Activated CD4-positive, alpha-beta memory T cell treated with anti-CD3 and anti-CD28 coated beads for 36 hours (primary cell): ENCODE data around the gene CHTOP. TPM values are rescaled to one million over a fixed set of nuclear protein-coding genes. Genes with fewer than 3 reads are reported as not detected.
"Not testable (repeated sequence)": the region's sequence is repeated elsewhere in the genome, so short reads cannot be mapped to it uniquely, and the experiment has no call there.

ENCODE experiments used
- CTCF ChIA-PET: fragments of 350-600 bp; sonication (Branson Sonifier 250); formaldehyde crosslinking; loops from one replicate; lab custom pipeline; 2021; ENCODE audit warnings: antibody characterized with exemption, inconsistent platforms; lab: Charles Lee
- POLR2A ChIA-PET: fragments of 350-600 bp; sonication (Branson Sonifier 250); formaldehyde crosslinking; loops from one replicate; lab custom pipeline; 2021; ENCODE audit warnings: antibody characterized with exemption; lab: Charles Lee
- DNase-seq: peaks from one replicate; pipeline ENCODE4 v3.0.0-alpha.2; 2020
- H3K27ac Mint-ChIP-seq: one replicate; pipeline ENCODE4 v1.8.0; 2021; ENCODE audit warnings: mixed read lengths
- H3K27me3 Mint-ChIP-seq: one replicate; pipeline ENCODE4 v1.8.0; 2021; ENCODE audit warnings: mixed read lengths
- H3K36me3 Mint-ChIP-seq: one replicate; pipeline ENCODE4 v1.8.0; 2021; ENCODE audit warnings: mixed read lengths
- H3K4me1 Mint-ChIP-seq: one replicate; pipeline ENCODE4 v1.8.0; 2021; ENCODE audit warnings: low read depth, mixed read lengths
- H3K4me3 Mint-ChIP-seq: one replicate; pipeline ENCODE4 v1.8.0; 2021; ENCODE audit warnings: mild to moderate bottlenecking, mixed read lengths
- H3K9me3 Mint-ChIP-seq: one replicate; pipeline ENCODE4 v1.8.0; 2021; ENCODE audit warnings: mixed read lengths
- intact Hi-C: fragments of 100-400 bp; cut with micrococcal nuclease; formaldehyde crosslinking; loops from one replicate; pipeline ENCODE4 v1.15.1; 2023
- total RNA-seq, 2 experiments: library from RNA; stranded (reverse); gene quantifications; one replicate each; pipeline ENCODE4 v1.2.3, GENCODE V29; 2021

CHTOP gene, protein sequence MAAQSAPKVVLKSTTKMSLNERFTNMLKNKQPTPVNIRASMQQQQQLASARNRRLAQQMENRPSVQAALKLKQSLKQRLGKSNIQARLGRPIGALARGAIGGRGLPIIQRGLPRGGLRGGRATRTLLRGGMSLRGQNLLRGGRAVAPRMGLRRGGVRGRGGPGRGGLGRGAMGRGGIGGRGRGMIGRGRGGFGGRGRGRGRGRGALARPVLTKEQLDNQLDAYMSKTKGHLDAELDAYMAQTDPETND
- total RNA-seq: 10 to 100 TPM; 92.5 to 94.7 TPM

DNA sequence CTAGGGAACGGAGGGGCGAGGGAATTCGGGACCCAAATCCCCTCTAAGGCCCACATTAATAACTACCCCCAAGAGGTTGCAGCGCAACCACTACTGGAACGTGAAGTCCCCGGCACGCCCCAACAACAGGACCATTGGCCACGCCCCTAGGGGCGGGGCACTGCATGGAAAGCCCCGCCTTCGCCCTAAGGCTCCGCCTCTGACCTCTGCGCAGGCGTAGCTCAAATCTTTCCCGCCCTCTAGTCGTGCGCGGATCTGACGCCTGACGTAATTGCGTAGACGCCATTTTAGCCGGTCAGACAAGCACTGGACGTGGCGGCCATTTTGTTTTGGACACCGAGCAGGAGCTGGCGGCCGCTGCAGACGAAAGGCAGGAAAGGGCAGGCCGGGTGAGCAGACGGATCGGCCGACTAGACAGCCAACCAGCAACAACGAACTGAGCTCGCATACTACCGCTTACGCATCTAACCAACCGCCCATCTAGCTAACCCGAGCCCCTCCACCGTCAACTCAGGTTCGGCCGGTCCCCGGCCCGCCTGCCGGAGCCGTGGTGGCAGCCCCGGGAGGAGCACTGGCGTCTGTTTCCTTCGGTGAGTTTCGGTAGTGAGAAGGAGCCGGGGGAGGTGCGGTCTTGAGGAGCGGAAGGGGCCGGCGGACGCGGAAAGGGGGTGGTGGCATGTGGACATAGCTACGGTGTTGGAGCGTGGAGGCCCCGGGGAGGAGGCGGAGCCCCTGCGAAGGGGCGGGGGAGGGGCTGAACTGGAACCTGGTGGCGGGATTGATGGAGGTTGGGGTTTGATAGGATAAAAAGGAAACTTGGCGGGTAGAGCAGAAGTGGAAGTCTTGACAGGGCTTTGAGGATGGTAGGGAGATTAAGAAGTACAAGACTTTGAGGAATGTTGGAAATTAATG lies at the start of gene CHTOP:
CHTOP (plus strand) TSS at position 313 of the 912 bp plus-strand sequence. CDS start 2,523 bp downstream, outside the sequence.
- Mint-ChIP-seq H3K9me3 (no peaks in the 10 kb centered on the region), H3K27ac (peak within 1 kb of the TSS; percentile 100), H3K4me1 (peaks cover 45% of the 10 kb centered on the region), H3K27me3 (no peaks in the 10 kb centered on the region), H3K36me3 (peaks cover 34% of the 10 kb centered on the region), H3K4me3 (peak within 1 kb of the TSS; percentile 92)
- intact Hi-C loops: loop anchor here (1.0 to 10.0 kb wide), 6 partner anchors 24 to 323 kb away; partner anchors contain the start of genes CRTC2, GATAD2B, S100A6 and SNAPIN
- DNase-seq: peak; percentile 98
- ChIA-PET POLR2A (interaction anchor here (0.6 to 3.1 kb wide), 24 partner anchors 10 to 356 kb away, joined by 3 to 25 read pairs (median 6); partner anchors contain the start of genes ILF2, INTS3, JTB and RPS27), CTCF (interaction anchor here (0.9 to 3.1 kb wide), 15 partner anchors 15 to 353 kb away, joined by 3 to 29 read pairs (median 5); partner anchors contain the start of genes ILF2, RAB13 and S100A2)

DNA sequence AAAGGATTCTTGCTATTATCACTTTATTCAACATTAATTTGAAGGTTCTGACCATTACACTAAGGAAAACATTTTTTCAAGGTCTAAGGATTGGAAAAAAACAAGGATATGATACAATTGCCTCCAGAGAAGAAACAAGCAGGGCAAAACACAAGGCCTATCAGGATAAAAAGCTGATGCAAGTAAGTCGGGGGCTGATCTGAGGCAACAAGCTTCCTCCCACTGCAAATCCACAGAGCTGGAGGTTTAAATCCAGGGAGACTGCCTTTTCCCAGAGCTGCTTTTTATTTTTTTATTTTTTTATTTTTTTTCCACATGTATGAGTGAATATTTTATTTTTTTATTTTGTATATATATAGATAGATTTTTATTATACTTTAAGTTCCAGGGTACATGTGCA lies 48.9 kb upstream of the CHTOP start:
- Mint-ChIP-seq H3K27ac (no peak overlapping the region), H3K36me3 (no peaks in the 10 kb centered on the region), H3K4me1 (no peaks in the 10 kb centered on the region), H3K27me3 (peaks cover 5% of the 10 kb centered on the region), H3K4me3 (no peak overlapping the region), H3K9me3 (no peaks in the 10 kb centered on the region)
- POLR2A ChIA-PET: no interaction called here
- CTCF ChIA-PET: interaction anchor here (0.7 to 1.0 kb wide), 2 partner anchors 51 to 119 kb away, joined by 3 read pairs; no protein-coding TSS in a partner anchor
- intact Hi-C loops: no loop called here
- DNase-seq: no peak

DNA sequence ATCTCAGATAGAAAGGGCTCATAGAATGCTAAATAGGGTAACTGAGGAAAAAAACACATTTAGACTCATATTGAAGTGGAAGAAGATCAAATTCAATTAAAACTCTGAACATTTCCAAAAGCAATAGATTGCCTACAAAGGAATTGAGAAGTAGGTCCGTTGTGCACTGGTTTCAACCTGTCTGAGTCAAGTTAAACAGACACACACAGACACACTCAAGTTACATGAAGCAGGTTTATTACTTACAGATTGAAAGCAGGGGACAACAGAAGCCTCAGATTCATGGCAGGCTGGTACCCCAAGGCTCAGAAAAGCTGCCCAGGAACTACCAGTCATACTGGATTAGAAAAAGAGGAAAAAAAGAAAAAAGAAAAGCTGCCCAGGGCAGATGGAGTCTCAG lies 47.5 kb upstream of the CHTOP start:
- intact Hi-C loops: no loop called here
- Mint-ChIP-seq H3K36me3 (no peaks in the 10 kb centered on the region), H3K27ac (no peak overlapping the region), H3K9me3 (no peaks in the 10 kb centered on the region), H3K4me3 (no peak overlapping the region), H3K27me3 (peaks cover 5% of the 10 kb centered on the region), H3K4me1 (no peaks in the 10 kb centered on the region)
- CTCF ChIA-PET: no interaction called here
- DNase-seq: no peak
- POLR2A ChIA-PET: no interaction called here

DNA sequence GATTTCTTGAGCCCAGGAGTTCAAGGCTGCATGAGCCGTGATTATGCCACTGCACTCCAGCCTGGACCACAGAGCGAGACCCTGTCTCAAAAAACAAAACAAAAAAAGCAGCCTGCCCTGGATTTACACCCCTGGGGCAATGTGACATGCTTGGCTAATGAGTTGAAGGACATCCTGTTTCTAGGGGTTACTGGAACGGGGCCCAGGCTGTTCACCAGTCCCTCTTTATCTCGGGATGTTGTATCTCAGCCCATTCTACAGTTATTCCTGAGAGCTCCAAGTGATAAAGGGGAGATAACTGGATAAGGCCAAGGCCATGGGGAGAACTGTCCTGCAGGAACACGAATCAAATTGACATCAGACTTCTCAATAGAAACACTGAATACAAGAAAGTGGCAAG lies 46.6 kb upstream of the CHTOP start:
- H3K9me3 Mint-ChIP-seq: no peaks in the 10 kb centered on the region
- no peak for DNase-seq
- no peaks in the 10 kb centered on the region for H3K36me3 Mint-ChIP-seq
- no peak overlapping the region for H3K4me3 Mint-ChIP-seq
- H3K27me3 Mint-ChIP-seq: peaks cover 5% of the 10 kb centered on the region
- H3K27ac Mint-ChIP-seq: no peak overlapping the region
- intact Hi-C loops: no loop called here
- CTCF ChIA-PET: no interaction called here
- POLR2A ChIA-PET: no interaction called here
- no peaks in the 10 kb centered on the region for H3K4me1 Mint-ChIP-seq

DNA sequence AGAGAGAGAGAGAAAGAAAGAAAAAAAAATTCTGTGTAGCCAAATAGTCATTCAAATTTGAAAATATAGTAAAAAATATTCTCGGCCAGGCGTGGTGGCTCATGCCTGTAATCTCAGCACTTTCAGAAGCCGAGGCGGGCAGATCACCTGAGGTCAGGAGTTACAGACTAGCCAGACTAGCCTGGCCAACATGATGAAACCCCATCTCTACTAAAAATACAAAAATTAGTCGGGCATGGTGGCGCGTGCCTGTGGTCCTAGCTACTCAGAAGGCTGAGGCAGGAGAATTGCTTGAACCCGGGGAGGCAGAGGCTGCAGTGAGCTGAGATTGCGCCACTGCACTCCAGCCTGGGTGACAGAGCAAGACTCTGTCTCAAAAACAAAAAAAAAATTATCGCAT lies 45.8 kb upstream of the CHTOP start:
- H3K27ac Mint-ChIP-seq, CTCF ChIA-PET, DNase-seq, H3K27me3 Mint-ChIP-seq, H3K36me3 Mint-ChIP-seq, H3K4me3 Mint-ChIP-seq, POLR2A ChIA-PET, H3K9me3 Mint-ChIP-seq, H3K4me1 Mint-ChIP-seq, intact Hi-C loops: not testable (repeated sequence)

DNA sequence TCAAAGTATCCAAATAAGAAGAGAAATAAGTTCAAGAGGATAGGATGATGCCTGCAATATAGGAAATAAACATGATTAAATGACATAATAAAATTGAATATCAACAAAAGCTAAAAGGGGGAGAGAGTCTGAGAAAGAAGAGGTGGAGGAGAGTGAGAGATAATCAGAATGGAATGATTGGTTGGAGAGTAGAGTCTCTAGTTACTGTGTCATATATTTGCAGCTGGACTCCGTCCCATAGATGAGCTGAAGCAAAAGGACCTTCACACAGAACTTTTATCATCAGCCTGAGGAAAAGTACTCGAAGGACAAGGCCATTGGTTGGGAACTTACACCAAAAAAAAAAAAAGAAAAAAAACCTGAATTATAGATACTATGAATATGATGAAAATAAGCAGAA lies 45.4 kb upstream of the CHTOP start:
- CTCF ChIA-PET: no interaction called here
- intact Hi-C loops: no loop called here
- no peaks in the 10 kb centered on the region for H3K9me3 Mint-ChIP-seq
- peaks cover 5% of the 10 kb centered on the region for H3K27me3 Mint-ChIP-seq
- no peaks in the 10 kb centered on the region for H3K4me1 Mint-ChIP-seq
- POLR2A ChIA-PET: interaction anchor here (0.6 kb wide), 1 partner anchor 35 kb away, joined by 4 read pairs; no protein-coding TSS in a partner anchor
- H3K27ac Mint-ChIP-seq: no peak overlapping the region
- DNase-seq: no peak
- no peaks in the 10 kb centered on the region for H3K36me3 Mint-ChIP-seq
- no peak overlapping the region for H3K4me3 Mint-ChIP-seq

DNA sequence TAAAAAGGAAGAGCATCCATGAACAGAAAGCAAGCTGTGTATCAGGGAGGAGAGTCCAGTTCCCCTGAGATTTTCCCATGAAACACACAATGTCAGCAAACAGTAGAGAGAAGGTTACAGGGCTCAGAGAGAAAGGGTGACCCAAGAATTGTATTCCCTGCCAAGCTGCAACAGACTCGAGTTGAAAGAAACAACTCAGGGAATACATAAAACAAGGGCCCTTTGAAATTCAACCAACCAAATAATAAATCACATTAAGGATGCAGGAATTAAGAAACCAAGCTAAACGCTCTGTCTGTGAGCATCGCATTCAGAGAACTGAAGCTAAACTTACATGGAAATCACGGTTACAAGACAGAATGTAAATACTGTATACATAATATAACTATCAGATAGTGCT lies 41.1 kb upstream of the CHTOP start:
- H3K9me3 Mint-ChIP-seq: no peaks in the 10 kb centered on the region
- ChIA-PET CTCF (interaction anchor here (1.5 to 1.7 kb wide), 3 partner anchors 20 to 82 kb away, joined by 3 to 4 read pairs (median 4); no protein-coding TSS in a partner anchor), POLR2A (no interaction called here)
- DNase-seq: no peak
- no peak overlapping the region for H3K4me3 Mint-ChIP-seq
- no peak overlapping the region for H3K27ac Mint-ChIP-seq
- intact Hi-C loops: no loop called here
- peaks cover 9% of the 10 kb centered on the region for H3K4me1 Mint-ChIP-seq
- H3K36me3 Mint-ChIP-seq: no peaks in the 10 kb centered on the region
- H3K27me3 Mint-ChIP-seq: no peaks in the 10 kb centered on the region

DNA sequence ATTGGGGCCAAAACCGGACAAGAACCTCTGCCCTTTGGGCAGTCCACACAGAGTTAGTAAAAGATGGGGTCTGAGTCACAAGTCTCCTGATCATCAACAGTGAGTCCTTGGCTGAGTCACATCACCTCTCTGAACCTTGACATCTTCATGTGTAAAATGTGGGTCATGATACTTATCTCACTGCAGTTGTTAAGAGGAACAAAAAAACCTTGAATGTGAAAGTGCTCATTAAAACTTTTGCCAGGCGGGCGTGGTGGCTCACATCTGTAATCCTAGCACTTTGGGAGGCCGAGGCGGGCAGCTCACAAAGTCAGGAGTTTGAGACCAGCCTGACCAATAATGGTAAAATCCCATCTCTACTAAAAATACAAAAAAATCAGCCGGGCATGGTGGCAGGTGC lies 36.7 kb upstream of the CHTOP start:
- H3K27ac Mint-ChIP-seq: peak overlapping the region; percentile 69
- no peaks in the 10 kb centered on the region for H3K9me3 Mint-ChIP-seq
- POLR2A ChIA-PET: no interaction called here

DNA sequence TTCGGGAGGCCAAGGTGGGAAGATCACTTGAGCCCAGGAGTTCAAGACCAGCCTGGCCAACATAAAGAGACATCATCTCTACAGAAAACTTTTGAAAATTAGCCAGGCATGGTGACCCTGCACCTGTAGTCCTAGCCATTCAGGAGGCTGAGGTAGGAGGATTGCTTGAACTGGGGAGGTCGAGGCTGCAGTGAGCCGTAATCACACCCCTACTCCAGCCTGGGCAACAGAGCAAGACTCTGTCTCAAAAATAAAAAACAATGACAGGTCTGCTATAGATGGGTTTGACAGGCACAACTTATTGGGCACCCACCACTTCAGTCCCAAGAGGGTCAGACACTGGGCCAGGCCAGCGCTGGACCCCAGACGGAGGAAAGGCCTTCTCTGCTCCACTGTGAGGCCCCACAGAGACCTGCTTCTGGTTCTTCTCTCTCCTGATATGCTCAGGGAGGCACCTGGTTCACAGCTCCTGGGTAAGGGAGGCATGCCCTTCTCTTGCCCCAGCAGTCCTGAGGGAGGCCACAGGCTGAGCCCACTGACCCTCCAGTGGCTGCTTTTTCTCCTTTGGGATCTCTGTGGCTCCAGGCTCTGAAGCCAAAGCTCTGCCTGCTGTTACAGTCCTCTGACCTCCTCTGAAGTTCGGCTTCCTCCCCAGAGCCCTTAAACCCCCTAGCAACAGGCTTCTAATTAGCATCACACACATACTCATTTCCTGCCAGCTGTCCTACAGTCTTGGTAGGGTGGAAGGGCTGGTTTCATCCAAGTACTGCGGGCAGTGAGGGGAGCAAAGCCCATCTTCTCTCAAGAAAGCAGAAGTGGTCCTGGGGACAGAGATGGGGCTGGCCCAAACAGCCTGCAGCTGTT lies 35.3 kb upstream of the CHTOP start:
- no peaks in the 10 kb centered on the region for H3K27me3 Mint-ChIP-seq
- H3K27ac Mint-ChIP-seq: no peak overlapping the region
- intact Hi-C loops: no loop called here
- H3K4me3 Mint-ChIP-seq: no peak overlapping the region
- ChIA-PET CTCF (interaction anchor here (0.6 to 1.7 kb wide), 3 partner anchors 66 to 397 kb away, joined by 3 to 5 read pairs (median 4); no protein-coding TSS in a partner anchor), POLR2A (no interaction called here)
- peak; percentile 26 for DNase-seq
- peaks cover 17% of the 10 kb centered on the region for H3K4me1 Mint-ChIP-seq
- H3K36me3 Mint-ChIP-seq: no peaks in the 10 kb centered on the region
- no peaks in the 10 kb centered on the region for H3K9me3 Mint-ChIP-seq

More for the DNA sequence above, 36.7 kb upstream of the CHTOP start:
- intact Hi-C loops: loop anchor here (1.0 kb wide), 1 partner anchor 25 kb away; no protein-coding TSS in a partner anchor
- Mint-ChIP-seq H3K27me3 (no peaks in the 10 kb centered on the region), H3K4me3 (no peak overlapping the region), H3K4me1 (peaks cover 17% of the 10 kb centered on the region), H3K36me3 (no peaks in the 10 kb centered on the region)
- CTCF ChIA-PET: interaction anchor here (1.2 kb wide), 1 partner anchor 87 kb away, joined by 5 read pairs; no protein-coding TSS in a partner anchor
- DNase-seq: peak; percentile 51

DNA sequence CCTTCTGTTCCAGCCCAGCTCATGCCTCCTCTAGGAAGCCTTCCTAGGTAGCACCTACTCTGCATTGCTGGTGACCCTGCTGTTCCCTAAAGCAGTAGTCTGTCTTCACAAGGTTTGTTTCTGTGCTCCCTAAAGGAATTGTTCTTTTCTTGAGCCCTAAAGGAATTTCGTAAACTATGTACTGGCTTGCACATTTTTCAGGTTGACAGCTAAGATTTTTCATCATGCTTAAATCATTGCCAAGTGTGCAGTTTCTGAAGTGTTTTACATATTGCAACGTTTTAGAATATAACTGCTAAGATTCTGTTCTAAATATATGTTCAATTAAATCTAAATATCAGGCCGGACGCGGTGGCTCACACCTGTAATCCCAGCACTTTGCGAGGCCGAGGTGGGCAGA lies 34.0 kb upstream of the CHTOP start:
- Mint-ChIP-seq H3K36me3 (no peaks in the 10 kb centered on the region), H3K9me3 (no peaks in the 10 kb centered on the region), H3K27ac (no peak overlapping the region), H3K27me3 (no peaks in the 10 kb centered on the region), H3K4me3 (no peak overlapping the region), H3K4me1 (peaks cover 17% of the 10 kb centered on the region)
- no peak for DNase-seq
- POLR2A ChIA-PET: no interaction called here
- CTCF ChIA-PET: interaction anchor here (0.7 to 1.6 kb wide), 2 partner anchors 23 to 67 kb away, joined by 3 to 5 read pairs; no protein-coding TSS in a partner anchor
- intact Hi-C loops: no loop called here

DNA sequence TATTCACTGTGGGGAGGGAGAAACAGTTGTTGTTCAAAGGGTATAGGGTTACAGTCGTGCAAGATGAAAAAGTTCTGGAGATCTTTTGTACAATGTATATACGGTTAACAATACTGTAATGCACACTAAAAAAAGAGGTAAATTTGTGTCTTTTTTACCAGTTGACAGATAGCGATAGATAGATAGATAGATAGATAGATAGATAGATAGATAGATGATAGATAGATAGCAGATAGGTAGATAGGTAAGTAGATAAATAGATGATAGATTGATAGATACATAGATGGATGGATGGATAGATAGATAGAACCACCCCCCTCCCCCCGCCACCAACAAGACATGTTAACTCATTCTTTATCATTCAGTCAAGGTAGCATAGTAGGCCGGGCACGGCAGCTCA lies 31.1 kb upstream of the CHTOP start:
- DNase-seq: no peak
- H3K4me1 Mint-ChIP-seq: peaks cover 9% of the 10 kb centered on the region
- H3K9me3 Mint-ChIP-seq: no peaks in the 10 kb centered on the region
- H3K27ac Mint-ChIP-seq: no peak overlapping the region
- H3K4me3 Mint-ChIP-seq: no peak overlapping the region
- ChIA-PET CTCF (interaction anchor here (0.8 to 1.3 kb wide), 2 partner anchors 30 to 70 kb away, joined by 3 read pairs; no protein-coding TSS in a partner anchor), POLR2A (no interaction called here)
- H3K36me3 Mint-ChIP-seq: no peaks in the 10 kb centered on the region
- intact Hi-C loops: no loop called here
- H3K27me3 Mint-ChIP-seq: no peaks in the 10 kb centered on the region
